Heart left ventricle (tissue), 16 donors: ENCODE measurements around the gene SLC7A5. TPM values are rescaled to one million over a fixed set of nuclear protein-coding genes. Genes with fewer than 3 reads are reported as not detected.
"Not testable (repeated sequence)": the region's sequence is repeated elsewhere in the genome, so short reads cannot be mapped to it uniquely, and the experiment has no call there.

Source experiments
- ATAC-seq, 4 donors: fragments of 200-7000 bp; cut with Tn5 transposase; one replicate each; pipeline ENCODE4 v1.9.1; 2020 to 2022; ENCODE audit warnings: moderate library complexity in 4 of 4, mild to moderate bottlenecking in 3 of 4, moderate number of reproducible peaks in 1 of 4
- DNase-seq, 5 donors: peaks; one replicate each; pipeline ENCODE4 v3.0.0-alpha.2; 2020
- H3K27ac ChIP-seq, 12 donors: fragments of 200-600 bp; sonication (generic) in 4 of 12; one replicate each; pipeline versions ENCODE4 v1.5.0 to v1.8.0; 2016 to 2022; ENCODE audit warnings: mild to moderate bottlenecking in 2 of 12
- H3K27me3 ChIP-seq, 9 donors: fragments of 200-600 bp; sonication (generic) in 2 of 9; one replicate each; pipeline versions ENCODE4 v1.5.1 to v1.8.0; 2016 to 2022; ENCODE audit warnings: mild to moderate bottlenecking in 3 of 9
- H3K36me3 ChIP-seq, 9 donors: fragments of 200-600 bp; sonication (generic) in 2 of 9; one replicate each; pipeline versions ENCODE4 v1.5.0 to v1.8.0; 2018 to 2022; ENCODE audit warnings: mild to moderate bottlenecking in 2 of 9
- H3K4me1 ChIP-seq, 12 donors: fragments of 200-600 bp; sonication (generic) in 4 of 12; one replicate each; pipeline versions ENCODE4 v1.5.0 to v1.8.0; 2016 to 2022; ENCODE audit warnings: mild to moderate bottlenecking in 3 of 12
- H3K4me3 ChIP-seq, 12 donors: fragments of 200-600 bp; sonication (generic) in 4 of 12; one replicate each; pipeline versions ENCODE4 v1.5.0 to v1.8.0; 2017 to 2022; ENCODE audit warnings: mild to moderate bottlenecking in 9 of 12, moderate library complexity in 4 of 12
- H3K9me3 ChIP-seq, 12 donors: fragments of 200-600 bp; sonication (generic) in 4 of 12; one replicate each; pipeline versions ENCODE4 v1.5.0 to v1.8.0; 2016 to 2022; ENCODE audit warnings: mild to moderate bottlenecking in 1 of 12
- POLR2A ChIP-seq, 2 donors: fragments of 450-650 bp; IDR thresholded peaks; one replicate each; pipeline ENCODE4 v1.6.1; 2017; ENCODE audit warnings: antibody characterized with exemption in 2 of 2, mild to moderate bottlenecking in 2 of 2, moderate library complexity in 2 of 2
- WGBS, 4 donors: extraction: QIAGEN DNeasy Blood & Tissue Kit in 2 of 4; methylation state at CpG; one replicate each; pipeline versions ENCODE4 v1.1.5 to v1.1.7; 2013 to 2018; 5-methylcytosine and 5-hydroxymethylcytosine counted together
- intact Hi-C, 10 donors: fragments of 100-400 bp; cut with DNase I; formaldehyde crosslinking; loops; one replicate each; pipeline versions ENCODE4 v1.11.1 to v1.14.2; 2022
- polyA plus RNA-seq, 2 donors: library from polyadenylated mRNA; stranded (reverse); fragments of 200-250 nt; gene quantifications; one replicate each; pipeline ENCODE4 v1.2.3, GENCODE V29; 2013
- total RNA-seq, 9 donors: library from RNA; depleted of rRNA in 2 of 9; stranded (reverse); fragments of >200 nt in 2 of 9; fragmentation: NEBNext Ultra II Directional in 3 of 9; extraction: Animal tissue kit (Norgen Biotek cat#: 25700) in 3 of 9; gene quantifications; one replicate each; pipeline versions ENCODE4 v1.1.0 to v1.2.4, GENCODE V29; 2016 to 2023
- TF ChIP-seq, protein P1 (sequence below), 12 donors: fragments of 200-600 bp; sonication (generic) in 4 of 12; IDR thresholded peaks; one replicate each; pipeline versions ENCODE4 v1.5.0 to v1.8.0; 2018 to 2022; ENCODE audit warnings: antibody characterized with exemption in 12 of 12, mild to moderate bottlenecking in 5 of 12
- donor health status: ischemic (EF 13 %, LVEDD 7.1; RV severe dilation, severe dysfunction).
- donor health status: healthy with polysubstance abuse.
- donor health status: DM: no; HTN: yes; CAD: no.
- donor health status: DM: no; HTN: no; CAD: no.
- donor health status: ischemic (EF 25% LVEDD 6.9; RV normal size, moderate dysfunction).
- donor health status: ischemic (EF 25% LVEDD 5.7; RV mildly dilated, moderate dysfunction).
- donor health status: healthy.
- donor health status: DM: yes; HTN: yes; CAD: no.
- donor health status: ischemic (EF 35%, LVEDD 5.7; RV mildly dilated, moderate dysfunction).
- donor health status: nonischemic (EF 11% LVEDD 7.7; RV severe dilation, severe dysfunction).
- donor health status: DM: yes; HTN: yes; CAD: no.
- donor health status: PGD.
- donor health status: ischemic (EF 29% LVEDD 5.4; RV normal size, mild dysfunction).
- donor health status: nonischemic (EF 23%, LVEDD 6.1; RV moderate dilation, normal function).

SLC7A5 gene
- total and polyA plus RNA-seq, 11 donors, result 1.7 to 12.2 (median 3.2) TPM

DNA sequence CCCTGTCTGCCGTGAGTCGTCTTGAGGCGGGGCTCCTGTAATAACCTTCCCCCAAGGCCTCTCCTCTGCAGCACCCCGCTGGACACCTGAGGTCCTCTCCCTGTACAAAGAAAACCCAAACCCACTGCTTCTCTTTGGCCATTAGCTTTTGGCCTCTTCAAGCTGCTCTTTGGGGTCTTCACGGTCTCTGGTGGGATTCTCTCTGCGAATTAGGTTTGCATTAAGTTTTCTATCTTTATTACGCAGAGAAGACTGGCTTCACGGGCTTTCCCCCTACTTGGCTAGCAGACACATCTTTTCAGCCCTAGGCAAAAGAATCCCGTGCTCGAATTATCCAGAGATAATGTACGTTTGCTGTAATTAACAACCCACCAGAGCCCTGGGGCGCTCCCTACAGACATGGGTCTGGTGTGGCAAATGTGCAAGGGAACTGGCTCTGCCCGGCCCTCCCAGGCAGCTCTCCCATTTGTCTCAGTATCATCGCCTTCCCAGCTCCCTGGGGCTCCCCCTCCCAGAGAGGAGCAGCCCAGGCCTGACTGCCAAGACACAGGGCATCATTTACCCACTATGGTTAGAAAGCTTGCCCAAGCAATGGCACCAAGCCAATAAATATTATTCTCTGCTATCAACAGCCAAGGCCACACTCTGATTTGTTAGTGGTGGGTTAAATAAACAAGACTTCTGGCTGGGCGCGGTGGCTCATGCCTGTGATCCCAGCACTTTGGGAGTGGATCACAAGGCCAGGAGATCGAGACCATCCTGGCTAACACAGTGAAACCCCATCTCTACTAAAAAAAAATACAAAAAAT lies 78.8 kb downstream of the SLC7A5 start:
- DNase-seq, result peak in 4 of 5 donors; percentile 40 to 81 (median 58)
- H3K4me3 ChIP-seq, result no peak overlapping the region
- TF ChIP-seq, protein P1, sequence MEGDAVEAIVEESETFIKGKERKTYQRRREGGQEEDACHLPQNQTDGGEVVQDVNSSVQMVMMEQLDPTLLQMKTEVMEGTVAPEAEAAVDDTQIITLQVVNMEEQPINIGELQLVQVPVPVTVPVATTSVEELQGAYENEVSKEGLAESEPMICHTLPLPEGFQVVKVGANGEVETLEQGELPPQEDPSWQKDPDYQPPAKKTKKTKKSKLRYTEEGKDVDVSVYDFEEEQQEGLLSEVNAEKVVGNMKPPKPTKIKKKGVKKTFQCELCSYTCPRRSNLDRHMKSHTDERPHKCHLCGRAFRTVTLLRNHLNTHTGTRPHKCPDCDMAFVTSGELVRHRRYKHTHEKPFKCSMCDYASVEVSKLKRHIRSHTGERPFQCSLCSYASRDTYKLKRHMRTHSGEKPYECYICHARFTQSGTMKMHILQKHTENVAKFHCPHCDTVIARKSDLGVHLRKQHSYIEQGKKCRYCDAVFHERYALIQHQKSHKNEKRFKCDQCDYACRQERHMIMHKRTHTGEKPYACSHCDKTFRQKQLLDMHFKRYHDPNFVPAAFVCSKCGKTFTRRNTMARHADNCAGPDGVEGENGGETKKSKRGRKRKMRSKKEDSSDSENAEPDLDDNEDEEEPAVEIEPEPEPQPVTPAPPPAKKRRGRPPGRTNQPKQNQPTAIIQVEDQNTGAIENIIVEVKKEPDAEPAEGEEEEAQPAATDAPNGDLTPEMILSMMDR (IDR thresholded peaks at IDR 0.05), result no peak
- no peak for TF ChIP-seq POLR2A (IDR thresholded peaks at IDR 0.05)
- ATAC-seq, result peak; percentile 92 to 96 (median 95)
- peaks cover 0 to 9% (median 0%) of the 10 kb centered on the region in 12 donors for H3K4me1 ChIP-seq
- H3K27ac ChIP-seq, result peak overlapping the region in 5 of 12 donors; percentile 35 to 80 (median 56)
- no peaks in the 10 kb centered on the region for H3K9me3 ChIP-seq
- H3K27me3 ChIP-seq, result no peaks in the 10 kb centered on the region
- intact Hi-C loops, result no loop called here
- H3K36me3 ChIP-seq, result no peaks in the 10 kb centered on the region
- 65 to 72% (median 69%) methylated on average over 16 to 17 of the region's 17 CpGs for WGBS, 4 donors

DNA sequence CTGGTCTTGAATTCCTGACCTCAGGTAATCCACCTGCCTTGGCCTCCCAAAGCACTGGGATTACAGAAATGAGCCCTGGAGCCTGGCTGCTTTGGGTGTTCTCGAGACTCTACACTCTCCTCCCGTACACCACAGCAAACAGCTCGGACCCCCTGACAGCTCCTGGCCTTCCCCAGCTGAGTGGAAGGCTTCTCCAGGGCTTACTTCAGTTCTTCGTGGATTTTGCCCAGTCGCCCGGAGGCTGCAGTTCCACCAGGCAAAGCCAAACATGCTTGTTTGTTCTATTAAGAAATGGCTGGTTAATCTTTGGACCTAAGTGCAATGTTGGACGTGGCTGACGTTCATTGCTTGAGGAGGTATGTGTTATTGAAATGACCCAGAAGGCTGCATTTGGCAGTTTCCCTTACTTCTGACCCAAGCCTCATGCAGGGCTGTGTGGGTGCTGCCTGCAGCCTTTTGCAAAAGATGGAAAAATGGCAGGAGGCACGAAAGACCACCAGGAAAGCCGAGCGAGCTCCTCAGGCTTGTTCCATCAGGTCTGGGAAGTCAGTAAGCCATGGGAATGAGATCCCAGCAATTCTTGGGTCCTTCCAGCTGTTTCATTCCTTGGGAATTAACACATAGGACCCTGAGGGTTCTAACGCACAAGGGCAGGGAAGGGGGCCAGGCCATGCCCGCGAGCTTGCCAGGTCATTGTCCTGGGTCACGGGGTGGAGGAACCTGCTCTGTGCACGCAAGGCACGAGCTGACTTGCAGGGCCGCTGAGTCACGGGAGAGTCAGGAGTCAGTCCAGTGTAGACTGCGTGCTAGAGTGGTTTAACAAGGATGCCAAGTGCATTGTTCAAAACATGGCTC lies 79.6 kb downstream of the SLC7A5 start:
- ATAC-seq (peak in 3 of 4 donors; percentile 31 to 78 (median 67)), DNase-seq (no peak)
- Histone ChIP-seq H3K4me3 (no peak overlapping the region), H3K9me3 (no peaks in the 10 kb centered on the region), H3K27ac (peak overlapping the region in 5 of 12 donors; percentile 35 to 80 (median 56)), H3K4me1 (peaks cover 0 to 13% (median 0%) of the 10 kb centered on the region in 12 donors), H3K27me3 (no peaks in the 10 kb centered on the region), H3K36me3 (no peaks in the 10 kb centered on the region)
- TF ChIP-seq, protein P1 (IDR thresholded peaks at IDR 0.05), result no peak
- TF ChIP-seq POLR2A (IDR thresholded peaks at IDR 0.05), result no peak
- 77 to 83% (median 80%) methylated on average over 16 to 20 of the region's 20 CpGs for WGBS, 4 donors
- intact Hi-C loops, result loop anchor here in 1 of 10 donors (10.0 kb wide), 1 partner anchor 115 kb away; no protein-coding TSS in a partner anchor

DNA sequence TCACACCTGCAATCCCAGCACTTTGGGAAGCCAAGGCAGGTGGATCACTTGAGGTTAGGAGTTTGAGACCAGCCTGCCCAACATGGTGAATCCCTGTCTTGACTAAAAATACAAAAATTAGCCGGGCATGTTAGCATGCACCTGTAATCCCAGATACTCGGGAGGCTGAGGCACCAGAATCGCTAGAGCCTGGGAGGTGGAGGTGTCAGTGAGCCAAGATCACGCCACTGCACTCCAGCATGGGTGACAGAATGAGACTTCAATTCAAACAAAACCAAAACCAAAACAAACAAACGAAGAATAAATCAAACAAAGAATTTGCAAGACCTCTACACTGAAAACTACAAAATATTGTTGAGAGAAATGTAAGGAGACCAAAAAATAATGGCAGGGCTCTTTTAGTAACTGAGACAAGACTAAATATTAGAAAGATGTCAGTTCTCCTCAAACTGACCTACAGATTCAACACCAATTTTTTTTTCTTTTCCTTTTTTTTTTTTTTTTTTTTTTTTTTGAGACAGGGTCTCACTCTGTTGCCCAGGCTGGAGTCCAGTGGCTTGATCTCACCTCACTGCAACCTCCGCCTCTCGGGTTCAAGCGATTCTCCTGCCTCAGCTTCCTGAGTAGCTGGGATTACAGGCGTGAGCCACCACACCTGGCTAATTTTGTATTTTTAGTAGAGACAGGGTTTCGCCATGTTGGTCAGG lies 80.4 kb downstream of the SLC7A5 start:
- H3K27me3 ChIP-seq, ATAC-seq, H3K4me3 ChIP-seq, H3K36me3 ChIP-seq, DNase-seq, H3K9me3 ChIP-seq: not testable (repeated sequence)
- intact Hi-C loops, result loop anchor here in 1 of 10 donors (10.0 kb wide), 1 partner anchor 116 kb away; no protein-coding TSS in a partner anchor
- WGBS, 4 donors, result 89 to 92% (median 90%) methylated on average over 10 of the region's 10 CpGs
- Histone ChIP-seq H3K27ac (peak overlapping the region in 2 of 12 donors; percentile 65 to 80), H3K4me1 (peaks cover 0 to 14% (median 0%) of the 10 kb centered on the region in 12 donors)

DNA sequence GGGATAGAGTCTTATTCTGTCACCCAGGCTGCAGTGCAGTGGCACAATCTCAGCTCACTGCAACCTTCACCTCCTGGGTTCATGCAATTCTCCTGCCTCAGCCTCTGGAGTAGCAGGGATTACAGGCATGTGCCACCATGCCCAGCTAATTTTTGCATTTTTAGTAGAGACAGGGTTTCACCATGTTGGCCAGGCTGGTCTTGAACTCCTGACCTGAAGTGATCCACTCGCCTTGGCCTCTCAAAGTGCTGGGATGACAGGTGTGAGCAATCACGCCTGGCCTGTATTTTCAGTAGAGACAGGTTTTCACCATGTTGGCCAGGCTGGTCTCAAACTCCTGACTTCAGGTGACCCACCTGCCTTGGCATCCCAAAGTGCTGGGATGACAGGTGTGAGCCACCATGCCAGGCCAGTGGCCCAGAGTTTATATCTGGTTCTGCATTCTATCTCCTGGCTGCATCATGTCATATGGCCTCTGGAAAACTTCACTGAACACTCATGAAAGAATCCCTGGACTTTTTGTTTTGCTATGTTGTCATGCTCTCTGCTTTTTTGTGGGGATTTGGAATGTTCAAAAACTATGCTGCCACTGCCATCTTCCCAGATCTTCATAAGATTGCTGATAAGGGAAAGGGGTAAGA lies 81.7 kb downstream of the SLC7A5 start:
- Histone ChIP-seq H3K27ac (peak overlapping the region in 1 of 12 donors; percentile 80), H3K4me1 (peaks cover 0 to 14% (median 0%) of the 10 kb centered on the region in 12 donors)
- intact Hi-C loops, result loop anchor here in 1 of 10 donors (10.0 kb wide), 1 partner anchor 117 kb away; no protein-coding TSS in a partner anchor
- ATAC-seq, DNase-seq, H3K9me3 ChIP-seq, H3K4me3 ChIP-seq, H3K27me3 ChIP-seq, H3K36me3 ChIP-seq: not testable (repeated sequence)
- WGBS, 4 donors, result 88 to 95% (median 91%) methylated on average over 2 of the region's 2 CpGs
